HG03432 (cell line): ENCODE measurements around the gene SLC22A6.

Source experiments
- ATAC-seq: cut with Tn5 transposase; IDR thresholded peaks from one replicate; pipeline ENCODE4 v1.9.1; 2021; ENCODE audit warnings: mild to moderate bottlenecking, moderate library complexity; ENCODE audit not compliant: unreplicated experiment

The SLC22A6 gene

GRCh38 chr11:62933750-62934495, 50.8 kb downstream of the SLC22A6 start:
- no peak for ATAC-seq

GRCh38 chr11:62933285-62933684, 51.5 kb downstream of the SLC22A6 start:
- no peak for ATAC-seq

- no peak for ATAC-seq
Observed at GRCh38 chr11:62931499-62932278, 53.1 kb downstream of the SLC22A6 start.

- ATAC-seq: no peak
Observed at GRCh38 chr11:62930666-62931065, 54.1 kb downstream of the SLC22A6 start.

- no peak for ATAC-seq
Observed at GRCh38 chr11:62930157-62930556, 54.6 kb downstream of the SLC22A6 start.

- ATAC-seq: no peak
Observed at GRCh38 chr11:62928011-62928410, 56.8 kb downstream of the SLC22A6 start.

- no peak for ATAC-seq
Observed at GRCh38 chr11:62926680-62927455, 57.9 kb downstream of the SLC22A6 start.
